ENCODE data around the gene CANT1. TPM values are rescaled to one million over a fixed set of nuclear protein-coding genes. Genes with fewer than 3 reads are reported as not detected.

CANT1 gene
- total RNA-seq, 1 donor from 2014 or later, result 23.1 TPM

GRCh38 chr17:78995761-78996451, 13.7 kb downstream of the CANT1 start:
- Histone ChIP-seq H3K27ac (no peak overlapping the region), H3K27me3 (no peaks in the 10 kb centered on the region), H3K9me3 (no peaks in the 10 kb centered on the region), H3K4me1 (peaks cover 33% of the 10 kb centered on the region), H3K36me3 (peaks cover 0 to 55% of the 10 kb centered on the region in 2 donors), H3K4me3 (no peak overlapping the region)
- intact Hi-C loops (cut with DNase I), result no loop called here
- no peak for DNase-seq (ENCODE audit: extremely low spot score in 2 of 2)
- TF ChIP-seq POLR2A (IDR thresholded peaks at IDR 0.05), result no peak
- no peak for TF ChIP-seq CTCF (IDR thresholded peaks at IDR 0.05)
- no peak for TF ChIP-seq POLR2AphosphoS5 (IDR thresholded peaks at IDR 0.05; ENCODE audit: insufficient read depth in 1 of 2, low read depth in 1 of 2)

- Histone ChIP-seq H3K4me3 (no peak overlapping the region), H3K4me1 (peaks cover 33% of the 10 kb centered on the region), H3K27me3 (no peaks in the 10 kb centered on the region), H3K36me3 (peaks cover 0 to 60% of the 10 kb centered on the region in 2 donors), H3K9me3 (no peaks in the 10 kb centered on the region), H3K27ac (no peak overlapping the region)
- DNase-seq (ENCODE audit: extremely low spot score in 2 of 2), result no peak
- intact Hi-C loops (cut with DNase I), result no loop called here
- TF ChIP-seq POLR2AphosphoS5 (IDR thresholded peaks at IDR 0.05; ENCODE audit: insufficient read depth in 1 of 2, low read depth in 1 of 2), result no peak
- TF ChIP-seq POLR2A (IDR thresholded peaks at IDR 0.05), result no peak
- TF ChIP-seq CTCF (IDR thresholded peaks at IDR 0.05), result no peak
These were observed 14.4 kb downstream of the CANT1 start for GRCh38 chr17:78995022-78995760.

GRCh38 chr17:78993981-78994671, 15.4 kb downstream of the CANT1 start:
- intact Hi-C loops (cut with DNase I), result no loop called here
- DNase-seq (ENCODE audit: extremely low spot score in 2 of 2), result no peak
- no peak overlapping the region for H3K27ac ChIP-seq
- peaks cover 0 to 58% of the 10 kb centered on the region in 2 donors for H3K36me3 ChIP-seq
- no peaks in the 10 kb centered on the region for H3K9me3 ChIP-seq
- H3K4me1 ChIP-seq, result peaks cover 32% of the 10 kb centered on the region
- no peak overlapping the region for H3K4me3 ChIP-seq
- TF ChIP-seq POLR2A (IDR thresholded peaks at IDR 0.05), result no peak
- TF ChIP-seq POLR2AphosphoS5 (IDR thresholded peaks at IDR 0.05; ENCODE audit: insufficient read depth in 1 of 2, low read depth in 1 of 2), result no peak
- TF ChIP-seq CTCF (IDR thresholded peaks at IDR 0.05), result no peak
- H3K27me3 ChIP-seq, result no peaks in the 10 kb centered on the region

GRCh38 chr17:78993241-78993956, 16.2 kb downstream of the CANT1 start:
- no peak for DNase-seq (ENCODE audit: extremely low spot score in 2 of 2)
- Histone ChIP-seq H3K4me3 (no peak overlapping the region), H3K27ac (no peak overlapping the region), H3K27me3 (no peaks in the 10 kb centered on the region), H3K36me3 (peaks cover 0 to 51% of the 10 kb centered on the region in 2 donors), H3K9me3 (no peaks in the 10 kb centered on the region), H3K4me1 (peaks cover 25% of the 10 kb centered on the region)
- TF ChIP-seq CTCF (IDR thresholded peaks at IDR 0.05) (peak; percentile 44 to 55 (median 46)), POLR2AphosphoS5 (IDR thresholded peaks at IDR 0.05; ENCODE audit: insufficient read depth in 1 of 2, low read depth in 1 of 2) (no peak), POLR2A (IDR thresholded peaks at IDR 0.05) (no peak)
- intact Hi-C loops (cut with DNase I), result no loop called here
